ENCODE data around the gene SLC1A4. TPM values are rescaled to one million over a fixed set of nuclear protein-coding genes. Genes with fewer than 3 reads are reported as not detected.

The SLC1A4 gene
- total RNA-seq, 1 donor, result 24.1 TPM

GRCh38 chr2:65022189-65022588 is 33.0 kb downstream of the SLC1A4 start:
- DNase-seq (ENCODE audit: low read depth), result no peak
- H3K4me3 ChIP-seq (ENCODE audit: low read depth, low read length), result no peak overlapping the region
- no peak for TF ChIP-seq CTCF (IDR thresholded peaks at IDR 0.05; ENCODE audit: insufficient read depth, low read length)

GRCh38 chr2:65023742-65024141 is 34.5 kb downstream of the SLC1A4 start:
- DNase-seq (ENCODE audit: low read depth), result no peak
- no peak for TF ChIP-seq CTCF (IDR thresholded peaks at IDR 0.05; ENCODE audit: insufficient read depth, low read length)

GRCh38 chr2:65024149-65024829 is 35.1 kb downstream of the SLC1A4 start:
- no peak for TF ChIP-seq CTCF (IDR thresholded peaks at IDR 0.05; ENCODE audit: insufficient read depth, low read length)
- DNase-seq (ENCODE audit: low read depth), result peak; percentile 89
- H3K4me3 ChIP-seq (ENCODE audit: low read depth, low read length), result no peak overlapping the region

More at GRCh38 chr2:65023742-65024141, 34.5 kb downstream of the SLC1A4 start:
- no peak overlapping the region for H3K4me3 ChIP-seq (ENCODE audit: low read depth, low read length)

GRCh38 chr2:65025453-65026123 is 36.4 kb downstream of the SLC1A4 start:
- DNase-seq (ENCODE audit: low read depth), result no peak
- no peak for TF ChIP-seq CTCF (IDR thresholded peaks at IDR 0.05; ENCODE audit: insufficient read depth, low read length)

GRCh38 chr2:65026154-65026553 is 37.0 kb downstream of the SLC1A4 start:
- no peak for TF ChIP-seq CTCF (IDR thresholded peaks at IDR 0.05; ENCODE audit: insufficient read depth, low read length)
- H3K4me3 ChIP-seq (ENCODE audit: low read depth, low read length), result no peak overlapping the region
- DNase-seq (ENCODE audit: low read depth), result no peak

More at GRCh38 chr2:65025453-65026123, 36.4 kb downstream of the SLC1A4 start:
- no peak overlapping the region for H3K4me3 ChIP-seq (ENCODE audit: low read depth, low read length)

GRCh38 chr2:65026704-65027464 is 37.7 kb downstream of the SLC1A4 start:
- no peak for DNase-seq (ENCODE audit: low read depth)
- H3K4me3 ChIP-seq (ENCODE audit: low read depth, low read length), result no peak overlapping the region
- no peak for TF ChIP-seq CTCF (IDR thresholded peaks at IDR 0.05; ENCODE audit: insufficient read depth, low read length)

Measured in fibroblast of the aortic adventitia (primary cell).